Psoas muscle (tissue), 8 donors: ENCODE measurements around the gene GRIA1. TPM values are rescaled to one million over a fixed set of nuclear protein-coding genes. Genes with fewer than 3 reads are reported as not detected.

Experiments used
- ATAC-seq, 4 donors: fragments of 200-7000 bp; cut with Tn5 transposase; one replicate each; pipeline ENCODE4 v1.9.1; 2020; ENCODE audit warnings: moderate library complexity in 3 of 4, mild to moderate bottlenecking in 2 of 4
- DNase-seq, 2 donors: peaks; one replicate each; pipeline ENCODE4 v3.0.0-alpha.2; 2020
- H3K27ac ChIP-seq: fragments of 200-600 bp; one replicate; pipeline ENCODE4 v1.8.0; 2022
- H3K27me3 ChIP-seq, 3 donors: fragments of 200-600 bp in 1 of 3; one replicate each; pipeline versions ENCODE4 v1.6.1 to v1.8.0; 2013 to 2022; ENCODE audit warnings: low read length in 2 of 3, mild to moderate bottlenecking in 2 of 3, moderate library complexity in 1 of 3; ENCODE audit not compliant: insufficient read depth in 3 of 3
- H3K36me3 ChIP-seq, 2 donors: fragments of 200-600 bp in 1 of 2; one replicate each; pipeline versions ENCODE4 v1.6.1 to v1.8.0; 2013 to 2022; ENCODE audit warnings: low read depth in 1 of 2, mild to moderate bottlenecking in 1 of 2, moderate library complexity in 1 of 2; ENCODE audit not compliant: insufficient read depth in 1 of 2
- H3K4me1 ChIP-seq: fragments of 200-600 bp; one replicate; pipeline ENCODE4 v1.8.0; 2022
- H3K4me3 ChIP-seq: fragments of 200-600 bp; one replicate; pipeline ENCODE4 v1.8.0; 2022; ENCODE audit warnings: mild to moderate bottlenecking
- H3K9me3 ChIP-seq: fragments of 200-600 bp; one replicate; pipeline ENCODE4 v1.8.0; 2022
- WGBS, 3 donors: extraction: QIAGEN DNeasy Blood & Tissue Kit; methylation state at CpG; one replicate each; pipeline versions ENCODE4 v1.1.6 to v1.1.7; 2013; 5-methylcytosine and 5-hydroxymethylcytosine counted together
- intact Hi-C, 2 donors: fragments of 100-400 bp; cut with DNase I; formaldehyde crosslinking; loops; one replicate each; pipeline versions ENCODE4 v1.11.0 to v1.14.2; 2022
- polyA plus RNA-seq, 3 donors: library from polyadenylated mRNA; stranded (reverse); fragments of 200-250 nt; gene quantifications; one replicate each; pipeline ENCODE4 v1.2.3, GENCODE V29; 2013
- total RNA-seq, 4 donors: library from RNA; stranded (reverse); fragmentation: NEBNext Ultra II Directional in 2 of 4; extraction: Animal tissue kit (Norgen Biotek cat#: 25700) in 2 of 4; gene quantifications; one replicate each; pipeline versions ENCODE4 v1.2.1 to v1.2.4, GENCODE V29; 2021 to 2023
- TF ChIP-seq, protein P1 (sequence below): fragments of 200-600 bp; IDR thresholded peaks from one replicate; pipeline ENCODE4 v1.8.0; 2022; ENCODE audit warnings: antibody characterized with exemption
- donor health status: healthy with polysubstance abuse.
- donor health status: DM: no; HTN: no; CAD: no; lungs with moderate emphysema.
- donor health status: Bipolar disorder and iron deficiency.
- donor health status: healthy.
- donor health status: DM: yes; HTN: yes; CAD: no.
- donor health status: DM: no; HTN: no; CAD: no.
- donor health status: DM: no; HTN: no; CAD: no.
- donor health status: DM: yes; HTN: yes; CAD: no.

GRIA1 gene
- total and polyA plus RNA-seq, 7 donors: 0.03 to 0.49 (median 0.28) TPM; not detected in 2

DNA sequence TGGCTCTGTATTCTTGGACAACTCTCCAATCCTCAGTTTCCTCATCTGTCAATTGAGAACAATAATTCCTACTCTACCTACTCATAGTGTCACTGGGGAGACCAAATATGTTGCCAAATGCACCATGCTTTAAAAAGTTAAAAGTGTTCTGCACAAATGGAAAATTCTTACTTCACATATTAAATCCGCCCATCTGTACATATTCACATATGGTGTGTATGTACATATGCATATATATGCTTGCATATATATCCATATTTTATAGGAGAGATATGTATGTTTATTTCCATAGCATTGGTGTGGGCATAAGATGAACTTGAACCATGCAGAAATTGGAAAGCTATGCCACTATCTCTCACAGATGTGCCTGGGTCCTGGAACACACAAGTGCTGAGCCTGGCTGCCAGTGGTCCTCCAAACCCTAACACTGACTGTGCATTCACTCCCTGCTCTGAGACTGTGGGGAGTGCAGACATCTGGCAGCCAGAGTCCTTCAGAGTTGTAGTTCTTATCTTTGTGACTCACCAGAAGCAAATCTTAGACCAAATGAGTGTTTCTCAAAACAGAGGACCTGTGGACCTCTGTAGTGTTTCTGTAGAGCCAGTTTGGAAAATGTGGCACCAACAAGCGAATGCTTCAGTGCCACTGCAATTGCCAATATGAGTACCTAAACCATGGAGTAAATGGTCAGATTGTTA lies 168.7 kb downstream of the GRIA1 start:
- no peak for DNase-seq
- Histone ChIP-seq H3K4me3 (no peak overlapping the region), H3K27me3 (no peaks in the 10 kb centered on the region), H3K4me1 (no peaks in the 10 kb centered on the region), H3K9me3 (no peaks in the 10 kb centered on the region), H3K27ac (no peak overlapping the region), H3K36me3 (no peaks in the 10 kb centered on the region)
- intact Hi-C loops: no loop called here
- 85 to 97% (median 90%) methylated on average over 2 of the region's 2 CpGs for WGBS, 3 donors
- TF ChIP-seq, protein P1, sequence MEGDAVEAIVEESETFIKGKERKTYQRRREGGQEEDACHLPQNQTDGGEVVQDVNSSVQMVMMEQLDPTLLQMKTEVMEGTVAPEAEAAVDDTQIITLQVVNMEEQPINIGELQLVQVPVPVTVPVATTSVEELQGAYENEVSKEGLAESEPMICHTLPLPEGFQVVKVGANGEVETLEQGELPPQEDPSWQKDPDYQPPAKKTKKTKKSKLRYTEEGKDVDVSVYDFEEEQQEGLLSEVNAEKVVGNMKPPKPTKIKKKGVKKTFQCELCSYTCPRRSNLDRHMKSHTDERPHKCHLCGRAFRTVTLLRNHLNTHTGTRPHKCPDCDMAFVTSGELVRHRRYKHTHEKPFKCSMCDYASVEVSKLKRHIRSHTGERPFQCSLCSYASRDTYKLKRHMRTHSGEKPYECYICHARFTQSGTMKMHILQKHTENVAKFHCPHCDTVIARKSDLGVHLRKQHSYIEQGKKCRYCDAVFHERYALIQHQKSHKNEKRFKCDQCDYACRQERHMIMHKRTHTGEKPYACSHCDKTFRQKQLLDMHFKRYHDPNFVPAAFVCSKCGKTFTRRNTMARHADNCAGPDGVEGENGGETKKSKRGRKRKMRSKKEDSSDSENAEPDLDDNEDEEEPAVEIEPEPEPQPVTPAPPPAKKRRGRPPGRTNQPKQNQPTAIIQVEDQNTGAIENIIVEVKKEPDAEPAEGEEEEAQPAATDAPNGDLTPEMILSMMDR: no peak
- ATAC-seq: no peak

DNA sequence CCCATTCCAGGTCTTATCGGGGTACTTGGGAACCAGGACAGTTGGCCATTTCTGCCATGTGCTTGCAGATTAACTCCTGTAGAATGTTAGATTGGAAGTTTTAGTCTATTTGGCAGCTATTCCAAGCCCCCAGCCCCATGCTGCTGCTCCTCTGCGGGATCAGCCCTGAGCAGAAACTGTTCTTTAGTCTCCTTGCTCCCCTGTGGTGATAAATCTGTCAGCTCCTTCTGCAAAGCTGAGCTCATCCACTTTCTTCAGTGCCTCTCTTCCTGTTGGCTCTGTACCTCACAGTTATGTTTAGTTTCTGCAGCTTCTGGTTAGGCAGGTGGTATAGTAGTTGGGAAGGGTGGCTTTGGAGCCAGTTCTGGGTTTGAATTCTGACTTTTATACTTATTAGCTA lies 170.4 kb downstream of the GRIA1 start:
- ATAC-seq: no peak

DNA sequence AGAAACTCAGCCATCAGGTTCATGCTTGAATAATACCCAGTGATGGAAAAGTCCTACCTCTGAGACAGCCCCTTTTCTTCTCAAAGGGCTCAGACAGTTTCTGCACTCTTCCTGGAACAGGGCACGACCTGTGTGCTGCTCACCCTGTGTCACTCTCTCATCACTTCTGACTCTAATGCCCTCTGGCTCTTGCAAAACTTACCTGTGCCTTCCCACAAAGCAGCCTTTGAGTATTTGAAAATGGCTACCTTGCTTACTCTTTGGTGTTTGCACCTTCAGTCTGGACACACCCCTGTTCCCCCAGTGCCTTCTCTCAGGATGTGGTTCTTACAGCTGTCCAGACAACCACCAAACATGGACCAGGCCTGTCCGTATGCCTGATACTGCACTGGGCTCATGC lies 171.4 kb downstream of the GRIA1 start:
- H3K4me3 ChIP-seq: no peak overlapping the region
- TF ChIP-seq, protein P1: no peak
- no peaks in the 10 kb centered on the region for H3K36me3 ChIP-seq
- intact Hi-C loops: no loop called here
- no peak for ATAC-seq
- H3K4me1 ChIP-seq: no peaks in the 10 kb centered on the region
- DNase-seq: no peak
- H3K27me3 ChIP-seq: no peaks in the 10 kb centered on the region
- H3K9me3 ChIP-seq: no peaks in the 10 kb centered on the region
- WGBS, 3 donors: 61 to 78% (median 66%) methylated on average over 2 of the region's 2 CpGs
- no peak overlapping the region for H3K27ac ChIP-seq

More for the DNA sequence above, 170.4 kb downstream of the GRIA1 start:
- H3K9me3 ChIP-seq: no peaks in the 10 kb centered on the region
- no peaks in the 10 kb centered on the region for H3K36me3 ChIP-seq
- H3K4me1 ChIP-seq: no peaks in the 10 kb centered on the region
- TF ChIP-seq, protein P1: no peak
- no peaks in the 10 kb centered on the region for H3K27me3 ChIP-seq
- no peak overlapping the region for H3K4me3 ChIP-seq
- 49 to 51% (median 50%) methylated on average over 2 of the region's 2 CpGs for WGBS, 3 donors
- intact Hi-C loops: no loop called here
- DNase-seq: no peak
- no peak overlapping the region for H3K27ac ChIP-seq

DNA sequence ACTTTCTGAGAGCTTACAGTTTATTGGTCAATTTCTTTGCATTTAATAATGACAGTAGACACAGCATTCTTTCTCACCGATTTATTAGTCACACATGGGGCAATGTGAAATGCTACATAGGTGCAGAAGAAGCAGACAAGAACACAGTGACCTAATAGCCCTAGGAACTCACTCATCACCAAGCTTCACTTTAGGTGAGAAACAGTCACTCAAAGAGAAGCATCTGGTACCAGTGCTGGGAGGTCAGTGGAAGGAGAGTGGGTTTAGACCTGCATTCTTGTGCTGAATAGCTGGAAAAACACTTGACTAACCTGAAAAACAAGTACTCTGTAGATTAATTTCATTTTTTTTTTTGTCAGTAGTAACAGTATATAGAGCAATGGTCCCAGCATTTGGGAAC lies 179.6 kb downstream of the GRIA1 start:
- Histone ChIP-seq H3K4me3 (no peak overlapping the region), H3K9me3 (no peaks in the 10 kb centered on the region), H3K27ac (no peak overlapping the region), H3K4me1 (no peaks in the 10 kb centered on the region), H3K36me3 (no peaks in the 10 kb centered on the region), H3K27me3 (no peaks in the 10 kb centered on the region)
- 75 to 81% (median 77%) methylated on average over 1 of the region's 1 CpG for WGBS, 3 donors
- intact Hi-C loops: no loop called here
- no peak for ATAC-seq
- DNase-seq: no peak
- TF ChIP-seq, protein P1: no peak
